Neural crest cell (in vitro differentiated cells): ENCODE measurements around the gene EGFL8. TPM values are rescaled to one million over a fixed set of nuclear protein-coding genes. Genes with fewer than 3 reads are reported as not detected.

Experiments used
- DNase-seq: peaks from one replicate; pipeline ENCODE4 v3.0.0; 2021; ENCODE audit warnings: low read depth, mixed read lengths, low spot score
- H3K27ac Mint-ChIP-seq: one replicate; pipeline ENCODE4 v1.8.0; 2021; ENCODE audit warnings: mild to moderate bottlenecking, mixed read lengths; ENCODE audit not compliant: unreplicated experiment
- H3K27me3 Mint-ChIP-seq: 2 replicates; pipeline ENCODE4 v1.8.0; 2021; ENCODE audit warnings: low read depth, mild to moderate bottlenecking, mixed read lengths
- H3K36me3 Mint-ChIP-seq: 2 replicates; pipeline ENCODE4 v1.8.0; 2021; ENCODE audit warnings: low read depth, mild to moderate bottlenecking, mixed read lengths
- H3K4me1 Mint-ChIP-seq: 2 replicates; pipeline ENCODE4 v1.8.0; 2021; ENCODE audit warnings: mixed read lengths
- H3K4me3 Mint-ChIP-seq: one replicate; pipeline ENCODE4 v1.8.0; 2021; ENCODE audit warnings: mild to moderate bottlenecking, mixed read lengths
- H3K9me3 Mint-ChIP-seq: 2 replicates; pipeline ENCODE4 v1.8.0; 2021; ENCODE audit warnings: mixed read lengths
- total RNA-seq: library from RNA; stranded (reverse); gene quantifications from 2 replicates; pipeline ENCODE4 v1.2.1, GENCODE V29; 2021
- TF ChIP-seq, protein P1 (sequence below): fragments of 200-600 bp; sonication (generic); conservative IDR thresholded peaks from 2 replicates; pipeline ENCODE4 v1.5.0; 2021; ENCODE audit warnings: antibody characterized with exemption, mild to moderate bottlenecking

The EGFL8 gene
- total RNA-seq, 1 donor from 2014 or later: 44.0 TPM

DNA sequence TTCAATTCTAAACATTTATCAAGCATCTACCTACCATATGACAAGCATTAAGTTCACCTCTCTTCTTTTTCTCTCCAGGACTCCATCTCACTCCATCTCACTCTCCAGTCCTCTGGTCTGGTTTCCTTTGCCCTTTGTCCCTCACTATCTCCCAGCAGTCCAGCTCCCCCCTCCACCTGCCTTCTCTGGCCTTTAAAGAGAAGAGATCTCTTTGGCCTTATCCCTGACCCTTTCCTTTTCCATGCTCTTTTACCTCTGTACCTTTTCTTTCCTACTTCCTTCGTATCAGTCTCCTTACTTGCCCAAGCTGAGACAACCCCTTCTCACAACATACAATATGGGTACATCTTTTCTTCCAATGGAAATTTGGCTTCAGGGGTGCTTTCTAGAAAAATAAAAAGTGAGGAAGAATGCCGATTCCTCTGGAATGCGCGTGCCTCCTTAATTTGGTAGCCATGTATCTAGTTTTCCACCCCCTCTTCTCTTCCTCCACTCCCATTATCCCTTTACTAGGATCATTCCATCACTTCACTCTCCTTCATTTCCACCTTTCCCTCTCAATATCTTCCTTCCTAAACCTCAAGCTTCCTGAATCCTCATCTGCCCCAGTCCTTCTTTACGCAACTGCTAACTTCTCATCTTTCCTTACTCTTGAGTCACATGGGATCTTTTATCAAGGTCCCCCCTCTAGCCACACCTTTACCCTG is 12.2 kb downstream of the EGFL8 start:
- peaks cover 6% of the 10 kb centered on the region for H3K27me3 Mint-ChIP-seq
- peaks cover 67% of the 10 kb centered on the region for H3K4me1 Mint-ChIP-seq
- peaks cover 4% of the 10 kb centered on the region for H3K36me3 Mint-ChIP-seq
- H3K4me3 Mint-ChIP-seq: peak overlapping the region; percentile 98
- TF ChIP-seq, protein P1, sequence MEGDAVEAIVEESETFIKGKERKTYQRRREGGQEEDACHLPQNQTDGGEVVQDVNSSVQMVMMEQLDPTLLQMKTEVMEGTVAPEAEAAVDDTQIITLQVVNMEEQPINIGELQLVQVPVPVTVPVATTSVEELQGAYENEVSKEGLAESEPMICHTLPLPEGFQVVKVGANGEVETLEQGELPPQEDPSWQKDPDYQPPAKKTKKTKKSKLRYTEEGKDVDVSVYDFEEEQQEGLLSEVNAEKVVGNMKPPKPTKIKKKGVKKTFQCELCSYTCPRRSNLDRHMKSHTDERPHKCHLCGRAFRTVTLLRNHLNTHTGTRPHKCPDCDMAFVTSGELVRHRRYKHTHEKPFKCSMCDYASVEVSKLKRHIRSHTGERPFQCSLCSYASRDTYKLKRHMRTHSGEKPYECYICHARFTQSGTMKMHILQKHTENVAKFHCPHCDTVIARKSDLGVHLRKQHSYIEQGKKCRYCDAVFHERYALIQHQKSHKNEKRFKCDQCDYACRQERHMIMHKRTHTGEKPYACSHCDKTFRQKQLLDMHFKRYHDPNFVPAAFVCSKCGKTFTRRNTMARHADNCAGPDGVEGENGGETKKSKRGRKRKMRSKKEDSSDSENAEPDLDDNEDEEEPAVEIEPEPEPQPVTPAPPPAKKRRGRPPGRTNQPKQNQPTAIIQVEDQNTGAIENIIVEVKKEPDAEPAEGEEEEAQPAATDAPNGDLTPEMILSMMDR: no peak
- no peak for DNase-seq
- no peaks in the 10 kb centered on the region for H3K9me3 Mint-ChIP-seq
- H3K27ac Mint-ChIP-seq: peak overlapping the region; percentile 98

DNA sequence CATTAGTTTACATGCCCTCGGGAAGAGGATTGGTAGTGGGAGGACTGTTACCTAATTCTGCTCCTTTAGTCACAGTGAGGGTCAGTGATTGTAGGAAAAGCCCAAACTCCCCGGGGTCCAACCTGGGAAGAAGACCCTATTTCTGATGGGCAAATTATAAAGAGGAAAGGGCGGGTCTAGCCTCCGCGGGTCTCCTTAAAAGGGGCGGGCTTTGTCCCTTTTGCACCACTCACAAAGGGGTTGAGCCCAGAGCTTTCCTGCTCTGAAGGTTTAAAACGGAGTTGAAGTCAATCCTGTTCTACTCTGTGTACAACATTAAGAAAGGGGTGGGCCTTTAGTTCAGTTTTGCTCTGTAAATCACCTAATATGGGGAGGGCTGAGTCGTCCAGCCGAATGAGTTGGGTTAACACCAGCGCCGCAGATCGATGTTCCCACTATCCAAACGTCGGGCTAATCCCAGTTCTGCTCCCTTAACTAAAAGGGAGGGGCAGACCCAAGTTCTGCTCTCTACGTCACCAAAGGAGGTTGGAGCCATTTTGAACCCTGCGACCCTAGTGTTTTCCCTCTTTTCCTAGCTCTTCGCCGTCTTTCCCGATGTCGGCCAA is 12.9 kb downstream of the EGFL8 start:
- H3K9me3 Mint-ChIP-seq: no peaks in the 10 kb centered on the region
- H3K4me3 Mint-ChIP-seq: peak overlapping the region; percentile 98
- peaks cover 4% of the 10 kb centered on the region for H3K36me3 Mint-ChIP-seq
- peaks cover 67% of the 10 kb centered on the region for H3K4me1 Mint-ChIP-seq
- peaks cover 6% of the 10 kb centered on the region for H3K27me3 Mint-ChIP-seq
- TF ChIP-seq, protein P1: no peak
- peak overlapping the region; percentile 98 for H3K27ac Mint-ChIP-seq
- DNase-seq: no peak

DNA sequence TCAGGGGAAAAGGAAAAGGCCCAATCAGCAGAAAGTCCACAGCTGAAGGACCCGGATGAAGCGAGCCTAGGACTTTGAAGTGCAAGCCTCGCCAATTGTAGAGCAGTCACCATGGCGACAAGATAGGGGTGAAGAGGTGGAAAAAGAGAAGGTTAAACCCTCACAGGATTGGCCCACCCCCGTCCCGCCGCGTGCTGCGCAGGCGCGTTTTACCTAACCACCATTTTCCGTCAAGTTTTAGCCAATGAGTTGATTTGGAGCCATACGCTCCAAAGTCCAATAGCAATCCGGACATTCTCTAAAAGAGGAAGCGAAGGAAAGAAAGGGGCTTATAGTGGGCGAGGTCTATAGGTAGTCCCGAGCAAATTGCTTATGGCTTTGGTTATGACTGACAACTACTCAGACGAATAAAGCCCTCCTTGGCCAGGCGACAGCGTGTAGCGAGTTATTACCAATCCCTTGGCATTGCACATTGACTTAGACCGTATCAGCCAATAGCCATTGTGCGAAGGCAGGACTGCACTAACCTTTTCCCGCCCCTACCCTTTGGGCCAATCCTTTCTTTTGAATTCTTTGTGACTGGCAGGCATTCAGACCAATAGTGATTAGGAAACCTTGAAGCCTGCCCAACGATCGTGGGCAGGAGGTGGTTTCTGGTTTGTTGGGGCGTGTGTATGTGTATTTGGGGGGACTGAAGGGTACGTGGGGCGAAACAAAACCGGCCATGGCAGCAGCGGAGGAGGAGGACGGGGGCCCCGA is 13.6 kb downstream of the EGFL8 start, which contains the start of gene RNF5:
Gene RNF5 (plus strand): TSS at position 618 of the 759 bp plus-strand sequence. CDS start 107 bp downstream, at position 725.
- Mint-ChIP-seq H3K9me3 (no peaks in the 10 kb centered on the region), H3K27ac (peak within 1 kb of the TSS; percentile 98), H3K4me1 (peaks cover 63% of the 10 kb centered on the region), H3K4me3 (peak within 1 kb of the TSS; percentile 98), H3K36me3 (peaks cover 4% of the 10 kb centered on the region), H3K27me3 (peaks cover 6% of the 10 kb centered on the region)
- TF ChIP-seq, protein P1: no peak
- DNase-seq: peak; percentile 90

DNA sequence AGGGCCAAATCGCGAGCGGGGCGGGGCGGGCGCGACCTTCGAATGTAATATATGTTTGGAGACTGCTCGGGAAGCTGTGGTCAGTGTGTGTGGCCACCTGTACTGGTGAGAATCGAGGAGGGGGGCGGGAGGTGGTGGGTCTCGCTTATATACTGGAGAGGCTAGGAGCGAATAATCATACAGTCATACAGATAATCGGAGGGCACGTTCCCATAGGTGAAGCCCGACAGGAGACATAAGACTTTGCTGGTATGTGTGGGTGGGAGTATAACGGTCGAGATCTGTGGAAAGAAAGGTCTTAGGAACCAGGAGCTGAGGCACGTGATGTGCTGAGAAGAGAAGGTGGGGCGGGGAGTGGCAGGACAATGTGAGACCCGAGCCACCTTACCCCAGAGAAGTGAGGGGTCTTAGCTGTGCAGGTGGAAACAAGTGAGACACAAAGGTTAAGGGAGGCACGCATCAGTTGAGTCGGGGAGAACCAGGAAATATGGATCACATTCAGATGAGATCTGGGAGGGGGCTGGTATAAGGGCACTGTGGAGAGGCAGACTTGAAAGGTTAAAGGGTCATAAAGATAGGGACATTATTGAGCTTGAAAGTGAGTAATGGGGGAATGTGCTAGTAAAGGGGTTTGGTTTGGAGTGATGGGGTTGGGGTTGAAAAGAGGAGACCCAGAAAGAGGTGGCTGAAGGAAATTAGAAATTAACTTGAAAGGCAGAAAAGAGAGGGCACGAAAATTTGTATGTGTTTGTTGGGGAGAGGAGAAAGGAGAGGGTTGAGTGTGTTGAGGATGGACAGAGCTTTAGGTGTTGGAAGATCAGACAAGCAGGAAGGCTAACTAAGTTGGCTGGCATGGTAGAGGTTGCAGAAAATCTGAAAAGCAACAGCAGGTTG is 14.4 kb downstream of the EGFL8 start:
- peak overlapping the region; percentile 98 for H3K4me3 Mint-ChIP-seq
- TF ChIP-seq, protein P1: no peak
- DNase-seq: no peak

More for the DNA sequence above, 14.4 kb downstream of the EGFL8 start:
- Mint-ChIP-seq H3K36me3 (peaks cover 4% of the 10 kb centered on the region), H3K9me3 (no peaks in the 10 kb centered on the region), H3K4me1 (peaks cover 60% of the 10 kb centered on the region), H3K27me3 (peaks cover 6% of the 10 kb centered on the region), H3K27ac (peak overlapping the region; percentile 98)
